ENCODE results near the gene KRT4. TPM values are rescaled to one million over a fixed set of nuclear protein-coding genes. Genes with fewer than 3 reads are reported as not detected.

The KRT4 gene
- polyA plus RNA-seq, 3 donors = not detected

DNA sequence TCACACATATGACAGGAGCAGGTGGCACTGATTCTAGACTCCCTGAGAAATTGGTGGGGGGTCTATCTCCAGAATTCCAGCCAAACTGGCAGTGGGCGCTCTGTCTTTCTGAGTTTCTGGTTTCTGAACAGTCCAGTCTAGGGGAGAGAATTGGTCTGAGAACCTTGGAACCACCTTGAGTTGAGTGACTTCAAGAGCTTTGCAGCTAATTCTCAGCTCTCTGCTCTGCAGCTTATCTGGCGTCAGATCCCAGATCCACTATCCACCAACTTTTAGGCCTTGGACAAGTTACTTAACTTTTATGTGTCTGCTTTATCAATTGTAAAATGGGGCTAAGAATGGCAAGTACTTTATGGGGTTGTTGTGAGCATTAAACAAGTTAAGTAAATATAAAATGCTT, 35.1 kb downstream of the KRT4 start:
- Mint-ChIP-seq H3K4me1 (no peaks in the 10 kb centered on the region), H3K9me3 (no peaks in the 10 kb centered on the region), H3K27me3 (ENCODE audit: low read depth in 3 of 3) (peaks cover 6 to 15% (median 7%) of the 10 kb centered on the region in 3 donors), H3K36me3 (no peaks in the 10 kb centered on the region), H3K27ac (no peak overlapping the region), H3K4me3 (no peak overlapping the region)
- H3K4me2 ChIP-seq (replicated peaks; ENCODE audit: extremely low read depth, low read length, poor library complexity, severe bottlenecking) = no peak overlapping the region
- no peak overlapping the region for H3K4me3 ChIP-seq (replicated peaks in 1 of 3; ENCODE audit: low read depth in 2 of 3, low read length in 3 of 3)
- H3K27ac ChIP-seq (ENCODE audit: low read depth in 1 of 2, low read length in 2 of 2) = no peak overlapping the region
- H3K9me3 ChIP-seq (replicated peaks in 1 of 2; ENCODE audit: control insufficient read depth in 1 of 2, insufficient read depth in 1 of 2, low read length in 2 of 2) = no peaks in the 10 kb centered on the region
- no peaks in the 10 kb centered on the region for H3K36me3 ChIP-seq (replicated peaks in 1 of 2; ENCODE audit: control insufficient read depth in 1 of 2, insufficient read depth in 2 of 2, low read length in 2 of 2)
- H3K9ac ChIP-seq (ENCODE audit: insufficient read depth, low read length, poor library complexity, severe bottlenecking) = no peak overlapping the region
- no peaks in the 10 kb centered on the region for H3K4me1 ChIP-seq (ENCODE audit: control insufficient read depth in 1 of 2, insufficient read depth in 2 of 2, low read length in 2 of 2)
- no peaks in the 10 kb centered on the region for H3K79me2 ChIP-seq (ENCODE audit: insufficient read depth, low read length)
- DNase-seq = no peak
- intact Hi-C loops (cut with micrococcal nuclease) = no loop called here
- no peak overlapping the region for H2AFZ ChIP-seq (ENCODE audit: insufficient read depth, low read depth, low read length, poor library complexity, severe bottlenecking)
- no CpG with 5 or more reads among the region's 2 CpGs for WGBS (ENCODE audit: insufficient coverage)
- no peaks in the 10 kb centered on the region for H4K20me1 ChIP-seq (ENCODE audit: insufficient read depth, low read length)
- TF ChIP-seq, protein P1, sequence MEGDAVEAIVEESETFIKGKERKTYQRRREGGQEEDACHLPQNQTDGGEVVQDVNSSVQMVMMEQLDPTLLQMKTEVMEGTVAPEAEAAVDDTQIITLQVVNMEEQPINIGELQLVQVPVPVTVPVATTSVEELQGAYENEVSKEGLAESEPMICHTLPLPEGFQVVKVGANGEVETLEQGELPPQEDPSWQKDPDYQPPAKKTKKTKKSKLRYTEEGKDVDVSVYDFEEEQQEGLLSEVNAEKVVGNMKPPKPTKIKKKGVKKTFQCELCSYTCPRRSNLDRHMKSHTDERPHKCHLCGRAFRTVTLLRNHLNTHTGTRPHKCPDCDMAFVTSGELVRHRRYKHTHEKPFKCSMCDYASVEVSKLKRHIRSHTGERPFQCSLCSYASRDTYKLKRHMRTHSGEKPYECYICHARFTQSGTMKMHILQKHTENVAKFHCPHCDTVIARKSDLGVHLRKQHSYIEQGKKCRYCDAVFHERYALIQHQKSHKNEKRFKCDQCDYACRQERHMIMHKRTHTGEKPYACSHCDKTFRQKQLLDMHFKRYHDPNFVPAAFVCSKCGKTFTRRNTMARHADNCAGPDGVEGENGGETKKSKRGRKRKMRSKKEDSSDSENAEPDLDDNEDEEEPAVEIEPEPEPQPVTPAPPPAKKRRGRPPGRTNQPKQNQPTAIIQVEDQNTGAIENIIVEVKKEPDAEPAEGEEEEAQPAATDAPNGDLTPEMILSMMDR (IDR thresholded peaks at IDR 0.05) = no peak
- H3K27me3 ChIP-seq (ENCODE audit: control insufficient read depth in 2 of 2, insufficient read depth in 2 of 2, low read length in 2 of 2) = peaks cover 0 to 5% of the 10 kb centered on the region in 2 donors

DNA sequence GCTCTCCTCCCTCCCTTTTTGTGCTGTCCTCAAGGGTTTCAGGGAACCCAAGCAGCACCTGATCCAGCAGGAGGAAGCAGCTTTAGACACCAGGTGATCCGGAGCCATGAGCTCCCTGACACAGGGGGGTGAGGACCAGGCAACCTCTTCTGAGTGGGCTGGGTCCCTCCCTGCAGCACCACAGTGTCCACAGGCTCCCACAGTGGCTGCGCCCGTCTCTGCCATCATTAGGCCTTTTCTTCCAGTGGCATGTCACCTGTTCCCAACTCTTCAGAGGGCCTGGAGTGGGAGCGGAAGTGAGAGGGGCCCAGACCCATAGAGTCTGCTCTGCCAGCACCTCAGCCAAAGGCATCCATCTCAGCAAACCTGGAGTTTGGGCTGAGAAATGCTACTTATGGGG, 36.4 kb downstream of the KRT4 start:
- Histone ChIP-seq H2AFZ (ENCODE audit: insufficient read depth, low read depth, low read length, poor library complexity, severe bottlenecking) (no peak overlapping the region), H3K9ac (ENCODE audit: insufficient read depth, low read length, poor library complexity, severe bottlenecking) (no peak overlapping the region), H3K4me1 (ENCODE audit: control insufficient read depth in 1 of 2, insufficient read depth in 2 of 2, low read length in 2 of 2) (no peaks in the 10 kb centered on the region), H3K4me2 (replicated peaks; ENCODE audit: extremely low read depth, low read length, poor library complexity, severe bottlenecking) (no peak overlapping the region), H3K27ac (ENCODE audit: low read depth in 1 of 2, low read length in 2 of 2) (no peak overlapping the region), H3K79me2 (ENCODE audit: insufficient read depth, low read length) (no peaks in the 10 kb centered on the region), H3K36me3 (replicated peaks in 1 of 2; ENCODE audit: control insufficient read depth in 1 of 2, insufficient read depth in 2 of 2, low read length in 2 of 2) (no peaks in the 10 kb centered on the region), H3K4me3 (replicated peaks in 1 of 3; ENCODE audit: low read depth in 2 of 3, low read length in 3 of 3) (no peak overlapping the region), H3K9me3 (replicated peaks in 1 of 2; ENCODE audit: control insufficient read depth in 1 of 2, insufficient read depth in 1 of 2, low read length in 2 of 2) (no peaks in the 10 kb centered on the region), H3K27me3 (ENCODE audit: control insufficient read depth in 2 of 2, insufficient read depth in 2 of 2, low read length in 2 of 2) (peaks cover 0 to 5% of the 10 kb centered on the region in 2 donors), H4K20me1 (ENCODE audit: insufficient read depth, low read length) (no peaks in the 10 kb centered on the region)
- H3K4me1 Mint-ChIP-seq = no peaks in the 10 kb centered on the region
- H3K27me3 Mint-ChIP-seq (ENCODE audit: low read depth in 3 of 3) = peaks cover 5 to 19% (median 6%) of the 10 kb centered on the region in 3 donors
- intact Hi-C loops (cut with micrococcal nuclease) = no loop called here
- no peaks in the 10 kb centered on the region for H3K36me3 Mint-ChIP-seq
- TF ChIP-seq, protein P1 (IDR thresholded peaks at IDR 0.05) = no peak
- no peak for DNase-seq
- H3K9me3 Mint-ChIP-seq = no peaks in the 10 kb centered on the region
- no peak overlapping the region for H3K4me3 Mint-ChIP-seq
- WGBS (ENCODE audit: insufficient coverage) = 100% methylated on average over 2 of the region's 4 CpGs
- H3K27ac Mint-ChIP-seq = no peak overlapping the region

Measured in CD14-positive monocyte (primary cell).